BLaER1 (cell line): ENCODE results near the gene SULT2B1.

Experiments
- H3K27ac ChIP-seq: shearing (Covaris generic); formaldehyde crosslinking; 2 replicates; pipeline ENCODE4 v1.8.1; 2022
- H3K27me3 ChIP-seq: shearing (Covaris generic); formaldehyde crosslinking; 2 replicates; pipeline ENCODE4 v1.8.1; 2022
- H3K36me3 ChIP-seq: shearing (Covaris generic); formaldehyde crosslinking; 2 replicates; pipeline ENCODE4 v1.8.1; 2022
- H3K4me1 ChIP-seq: shearing (Covaris generic); formaldehyde crosslinking; 2 replicates; pipeline ENCODE4 v1.8.1; 2022
- H3K4me2 ChIP-seq: shearing (Covaris generic); formaldehyde crosslinking; 2 replicates; pipeline ENCODE4 v1.8.1; 2022
- H3K4me3 ChIP-seq: shearing (Covaris generic); formaldehyde crosslinking; 2 replicates; pipeline ENCODE4 v1.8.1; 2022
- H3K9ac ChIP-seq: shearing (Covaris generic); formaldehyde crosslinking; 2 replicates; pipeline ENCODE4 v1.8.1; 2022
- H3K9me3 ChIP-seq: shearing (Covaris generic); formaldehyde crosslinking; 2 replicates; pipeline ENCODE4 v1.8.1; 2022
- H4K20me1 ChIP-seq: shearing (Covaris generic); formaldehyde crosslinking; 2 replicates; pipeline ENCODE4 v1.8.1; 2022
- Cebpa-rat ChIP-seq: shearing (Covaris generic); IDR thresholded peaks from 2 replicates; pipeline ENCODE4 v1.8.1; 2022

Gene SULT2B1

GRCh38 chr19:48617146-48617937 is 65.4 kb downstream of the SULT2B1 start:
- Histone ChIP-seq H3K4me2 (peak overlapping the region; percentile 96), H3K36me3 (peaks cover 52% of the 10 kb centered on the region), H3K27me3 (no peaks in the 10 kb centered on the region), H3K27ac (peak overlapping the region; percentile 93), H3K9ac (peak overlapping the region; percentile 97), H4K20me1 (peaks cover 54% of the 10 kb centered on the region), H3K9me3 (no peaks in the 10 kb centered on the region), H3K4me3 (peak overlapping the region; percentile 85), H3K4me1 (peaks cover 61% of the 10 kb centered on the region)
- no peak for TF ChIP-seq Cebpa-rat

GRCh38 chr19:48618278-48618915 is 66.4 kb downstream of the SULT2B1 start:
- no peak for TF ChIP-seq Cebpa-rat
- no peaks in the 10 kb centered on the region for H3K9me3 ChIP-seq
- peaks cover 64% of the 10 kb centered on the region for H3K4me1 ChIP-seq
- H3K9ac ChIP-seq: peak overlapping the region; percentile 97
- peak overlapping the region; percentile 85 for H3K4me3 ChIP-seq
- peaks cover 54% of the 10 kb centered on the region for H4K20me1 ChIP-seq
- no peaks in the 10 kb centered on the region for H3K27me3 ChIP-seq
- peak overlapping the region; percentile 96 for H3K4me2 ChIP-seq
- H3K27ac ChIP-seq: peak overlapping the region; percentile 93
- peaks cover 47% of the 10 kb centered on the region for H3K36me3 ChIP-seq

- H3K9me3 ChIP-seq: no peaks in the 10 kb centered on the region
- H3K27me3 ChIP-seq: no peaks in the 10 kb centered on the region
- H3K36me3 ChIP-seq: peaks cover 40% of the 10 kb centered on the region
- H3K4me3 ChIP-seq: peak within 1 kb of the TSS; percentile 85
- H3K27ac ChIP-seq: peak within 1 kb of the TSS; percentile 93
- H3K4me1 ChIP-seq: peaks cover 62% of the 10 kb centered on the region
- H4K20me1 ChIP-seq: peaks cover 47% of the 10 kb centered on the region
- H3K9ac ChIP-seq: peak within 1 kb of the TSS; percentile 97
- peak within 1 kb of the TSS; percentile 96 for H3K4me2 ChIP-seq
- no peak for TF ChIP-seq Cebpa-rat
Measured at GRCh38 chr19:48618916-48619691, 67.1 kb downstream of the SULT2B1 start, which contains the start of the genes RPL18 and SPHK2. Gene RPL18, minus strand, starts transcription at chr19:48619178. Its CDS starts 35 bp downstream, at chr19:48619143. Gene SPHK2, plus strand, starts transcription at chr19:48619506. Its CDS starts 1,009 bp downstream, at chr19:48620515.

- no peaks in the 10 kb centered on the region for H3K9me3 ChIP-seq
- H3K4me2 ChIP-seq: peak overlapping the region; percentile 95
- peaks cover 41% of the 10 kb centered on the region for H4K20me1 ChIP-seq
- H3K36me3 ChIP-seq: peaks cover 32% of the 10 kb centered on the region
- H3K4me1 ChIP-seq: peaks cover 68% of the 10 kb centered on the region
- H3K4me3 ChIP-seq: peak overlapping the region; percentile 85
- H3K9ac ChIP-seq: peak overlapping the region; percentile 87
- H3K27me3 ChIP-seq: no peaks in the 10 kb centered on the region
- TF ChIP-seq Cebpa-rat: no peak
- H3K27ac ChIP-seq: peak overlapping the region; percentile 90
Measured at GRCh38 chr19:48619692-48620585, 68.0 kb downstream of the SULT2B1 start.

- Histone ChIP-seq H3K27me3 (no peaks in the 10 kb centered on the region), H3K4me3 (peak overlapping the region; percentile 69), H3K4me2 (peak overlapping the region; percentile 91), H3K27ac (peak overlapping the region; percentile 81), H3K9me3 (no peaks in the 10 kb centered on the region), H3K36me3 (peaks cover 28% of the 10 kb centered on the region), H3K9ac (peak overlapping the region; percentile 81), H3K4me1 (peaks cover 40% of the 10 kb centered on the region), H4K20me1 (peaks cover 7% of the 10 kb centered on the region; the same call in 1 of the 2 replicates)
- TF ChIP-seq Cebpa-rat: no peak
Measured at GRCh38 chr19:48623556-48624066, 71.6 kb downstream of the SULT2B1 start.

GRCh38 chr19:48624067-48624594 is 72.2 kb downstream of the SULT2B1 start:
- Histone ChIP-seq H3K27me3 (no peaks in the 10 kb centered on the region), H3K4me2 (peak overlapping the region; percentile 91), H4K20me1 (peaks cover 5% of the 10 kb centered on the region; the same call in 1 of the 2 replicates), H3K27ac (peak overlapping the region; percentile 81), H3K9ac (peak overlapping the region; percentile 83), H3K9me3 (no peaks in the 10 kb centered on the region), H3K36me3 (peaks cover 33% of the 10 kb centered on the region), H3K4me1 (peaks cover 40% of the 10 kb centered on the region), H3K4me3 (peak overlapping the region; percentile 69)
- TF ChIP-seq Cebpa-rat: no peak

GRCh38 chr19:48624791-48625723 is 73.1 kb downstream of the SULT2B1 start:
- TF ChIP-seq Cebpa-rat: no peak
- peak overlapping the region; percentile 83 for H3K9ac ChIP-seq
- peak overlapping the region; percentile 91 for H3K4me2 ChIP-seq
- H3K36me3 ChIP-seq: peaks cover 42% of the 10 kb centered on the region
- no peaks in the 10 kb centered on the region for H3K27me3 ChIP-seq
- H3K9me3 ChIP-seq: no peaks in the 10 kb centered on the region
- peak overlapping the region; percentile 69 for H3K4me3 ChIP-seq
- peaks cover 14% of the 10 kb centered on the region for H4K20me1 ChIP-seq
- peak overlapping the region; percentile 79 for H3K27ac ChIP-seq
- H3K4me1 ChIP-seq: peaks cover 43% of the 10 kb centered on the region
